ENCODE results near the gene NDUFV1. TPM values are rescaled to one million over a fixed set of nuclear protein-coding genes. Genes with fewer than 3 reads are reported as not detected.
A peak's percentile ranks its signal among the peaks of the same experiment; 100 is the strongest.

NDUFV1 gene
- total and polyA plus RNA-seq, 2 donors (not counting 1 experiment from before 2014, with no cell fraction given) = 238 to 315 TPM

DNA sequence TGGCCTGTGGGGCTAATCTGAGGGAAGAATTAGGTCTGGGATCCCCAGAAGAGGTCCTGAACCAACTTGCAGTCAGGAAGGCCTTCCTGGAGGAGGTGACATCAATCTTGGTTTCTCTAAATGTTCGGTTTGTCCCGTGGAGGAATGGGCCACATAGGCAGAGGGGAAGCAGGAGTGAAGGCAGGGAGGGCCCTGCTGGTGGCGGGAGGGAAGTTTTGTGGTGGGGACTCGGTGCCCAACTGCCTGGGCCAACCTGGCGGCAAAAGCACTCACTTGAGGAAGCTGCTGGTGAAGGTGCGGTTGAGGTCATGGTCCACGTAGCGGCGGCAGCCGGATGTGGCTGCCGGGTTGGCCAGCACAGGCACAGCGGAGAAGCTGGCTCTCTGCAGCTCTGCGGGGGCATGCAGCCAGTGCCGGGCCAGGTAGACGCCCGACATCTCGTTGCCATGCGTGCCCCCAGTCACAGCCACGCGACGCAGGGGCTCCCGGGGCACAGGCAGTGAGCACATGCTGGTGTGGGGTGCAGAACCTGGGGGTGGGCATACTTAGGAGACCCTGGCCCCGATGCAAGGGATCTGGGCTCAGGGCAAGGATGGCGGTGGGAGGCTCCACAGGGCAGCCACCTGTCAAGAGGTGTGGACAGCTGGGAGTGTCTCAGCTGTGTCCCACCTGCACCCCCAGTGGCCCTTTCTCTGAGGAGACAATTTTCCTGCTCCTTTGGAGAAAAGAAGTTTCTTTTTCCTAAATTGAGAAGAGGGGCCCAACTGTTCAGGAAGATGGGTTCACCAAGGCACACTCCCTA is 40.0 kb downstream of the NDUFV1 start:
- Histone ChIP-seq H4K20me1 (ENCODE audit: control insufficient read depth, insufficient read depth, low read length, poor library complexity, severe bottlenecking) (no peaks in the 10 kb centered on the region), H3K36me3 (replicated peaks in 1 of 2; ENCODE audit: control extremely low read depth in 1 of 2, control insufficient read depth in 1 of 2, extremely low read depth in 1 of 2, insufficient read depth in 2 of 2, low read length in 1 of 2) (no peaks in the 10 kb centered on the region), H3K27me3 (replicated peaks in 1 of 4; ENCODE audit: control extremely low read depth in 1 of 4, control insufficient read depth in 3 of 4, insufficient read depth in 4 of 4, low read length in 3 of 4) (peaks cover 0 to 5% (median 0%) of the 10 kb centered on the region in 4 experiments), H3K27ac (ENCODE audit: low read length in 2 of 2) (no peak overlapping the region), H3K79me2 (ENCODE audit: control insufficient read depth, insufficient read depth, low read length) (no peaks in the 10 kb centered on the region), H3K4me2 (replicated peaks; ENCODE audit: low read depth, low read length, poor library complexity, severe bottlenecking) (peak overlapping the region; percentile 79), H2AFZ (ENCODE audit: insufficient read depth, low read depth, low read length, poor library complexity, severe bottlenecking) (no peak overlapping the region), H3K9ac (ENCODE audit: low read length) (peak overlapping the region; percentile 27), H3K4me3 (ENCODE audit: control extremely low read depth in 1 of 5, extremely low read depth in 1 of 5, insufficient read depth in 1 of 5, low read depth in 2 of 5, low read length in 4 of 5) (peak overlapping the region in 4 of 5 experiments; percentile 3 to 53 (median 19)), H3K4me1 (ENCODE audit: control insufficient read depth in 2 of 2, insufficient read depth in 2 of 2, low read length in 2 of 2) (peaks cover 66 to 72% of the 10 kb centered on the region in 2 donors), H3K9me3 (ENCODE audit: control extremely low read depth in 1 of 3, control insufficient read depth in 2 of 3, insufficient read depth in 1 of 3, low read length in 2 of 3) (peaks cover 0 to 41% (median 5%) of the 10 kb centered on the region in 3 donors)
- Mint-ChIP-seq H3K9me3 (ENCODE audit: insufficient read depth) (no peaks in the 10 kb centered on the region), H3K4me3 (peak overlapping the region; percentile 68), H3K27ac (peak overlapping the region; percentile 74), H3K4me1 (peaks cover 62% of the 10 kb centered on the region), H3K27me3 (no peaks in the 10 kb centered on the region)
- WGBS (ENCODE audit: insufficient coverage) = 3% methylated on average over 24 of the region's 24 CpGs
- ChIA-PET CTCF (interaction anchor here (1.0 to 9.2 kb wide), 6 partner anchors 10 to 75 kb away, joined by 4 to 149 read pairs (median 31); partner anchors contain the start of gene NUDT8), POLR2A (interaction anchor here (0.7 to 1.3 kb wide), 4 partner anchors 17 to 158 kb away, joined by 3 to 17 read pairs (median 4); partner anchors contain the start of gene NUDT8)
- TF ChIP-seq EZH2 (IDR thresholded peaks at IDR 0.05; ENCODE audit: borderline replicate concordance, insufficient read depth, low read depth, low read length, poor library complexity, severe bottlenecking) = no peak
- TF ChIP-seq, protein P1, sequence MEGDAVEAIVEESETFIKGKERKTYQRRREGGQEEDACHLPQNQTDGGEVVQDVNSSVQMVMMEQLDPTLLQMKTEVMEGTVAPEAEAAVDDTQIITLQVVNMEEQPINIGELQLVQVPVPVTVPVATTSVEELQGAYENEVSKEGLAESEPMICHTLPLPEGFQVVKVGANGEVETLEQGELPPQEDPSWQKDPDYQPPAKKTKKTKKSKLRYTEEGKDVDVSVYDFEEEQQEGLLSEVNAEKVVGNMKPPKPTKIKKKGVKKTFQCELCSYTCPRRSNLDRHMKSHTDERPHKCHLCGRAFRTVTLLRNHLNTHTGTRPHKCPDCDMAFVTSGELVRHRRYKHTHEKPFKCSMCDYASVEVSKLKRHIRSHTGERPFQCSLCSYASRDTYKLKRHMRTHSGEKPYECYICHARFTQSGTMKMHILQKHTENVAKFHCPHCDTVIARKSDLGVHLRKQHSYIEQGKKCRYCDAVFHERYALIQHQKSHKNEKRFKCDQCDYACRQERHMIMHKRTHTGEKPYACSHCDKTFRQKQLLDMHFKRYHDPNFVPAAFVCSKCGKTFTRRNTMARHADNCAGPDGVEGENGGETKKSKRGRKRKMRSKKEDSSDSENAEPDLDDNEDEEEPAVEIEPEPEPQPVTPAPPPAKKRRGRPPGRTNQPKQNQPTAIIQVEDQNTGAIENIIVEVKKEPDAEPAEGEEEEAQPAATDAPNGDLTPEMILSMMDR (IDR thresholded peaks at IDR 0.05) = no peak
- DNase-seq (peak; percentile 88), ATAC-seq (ENCODE audit: low read depth) (peak; percentile 60)
- intact Hi-C loops (cut with micrococcal nuclease) = loop anchor here (5.0 kb wide), 1 partner anchor 34 kb away; no protein-coding TSS in a partner anchor
